HG03439 (cell line): ENCODE results near the gene DGKB.

Experiments used
- ATAC-seq: cut with Tn5 transposase; IDR thresholded peaks from one replicate; pipeline ENCODE4 v1.9.1; 2021; ENCODE audit warnings: mild to moderate bottlenecking, moderate library complexity; ENCODE audit not compliant: unreplicated experiment

The DGKB gene

DNA sequence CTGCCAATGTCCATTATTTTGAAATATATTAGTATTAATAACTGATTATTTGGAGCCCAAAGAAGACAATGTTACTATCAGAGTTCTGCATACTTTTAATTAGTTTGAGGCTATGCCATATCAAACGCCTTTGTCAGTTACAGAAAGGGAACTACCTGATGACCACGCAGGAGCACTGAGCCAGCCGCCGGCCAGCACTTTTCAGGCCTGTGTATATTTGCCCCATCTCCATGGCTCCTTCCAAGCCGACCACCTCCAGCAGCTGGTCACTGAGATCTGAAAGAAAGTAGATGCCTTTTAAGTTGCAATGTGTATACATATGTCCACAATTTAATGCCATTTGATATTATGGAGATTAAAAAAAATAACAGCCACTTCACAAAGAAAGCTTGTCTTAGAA lies 724.7 kb downstream of the DGKB start:
- ATAC-seq = no peak

DNA sequence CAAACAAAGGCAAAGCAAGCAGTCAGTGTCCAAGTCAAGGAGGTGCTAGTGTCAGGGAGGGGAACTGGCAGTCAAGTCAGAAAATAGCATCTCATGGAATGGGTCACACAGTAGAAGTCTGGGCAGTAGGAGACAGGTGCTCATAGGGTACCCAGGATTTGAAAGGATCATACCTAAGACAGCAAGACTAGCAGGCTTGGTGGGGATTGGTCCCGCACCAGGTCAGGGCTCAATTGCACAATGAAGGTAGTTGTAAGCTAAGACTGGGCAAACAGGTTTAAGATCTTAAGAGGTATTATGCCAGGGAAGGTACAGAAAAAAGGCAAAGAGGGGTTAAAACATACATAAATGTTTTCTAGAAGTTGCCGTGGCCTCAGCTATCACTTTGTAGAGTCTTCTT lies 731.7 kb downstream of the DGKB start:
- ATAC-seq = no peak

DNA sequence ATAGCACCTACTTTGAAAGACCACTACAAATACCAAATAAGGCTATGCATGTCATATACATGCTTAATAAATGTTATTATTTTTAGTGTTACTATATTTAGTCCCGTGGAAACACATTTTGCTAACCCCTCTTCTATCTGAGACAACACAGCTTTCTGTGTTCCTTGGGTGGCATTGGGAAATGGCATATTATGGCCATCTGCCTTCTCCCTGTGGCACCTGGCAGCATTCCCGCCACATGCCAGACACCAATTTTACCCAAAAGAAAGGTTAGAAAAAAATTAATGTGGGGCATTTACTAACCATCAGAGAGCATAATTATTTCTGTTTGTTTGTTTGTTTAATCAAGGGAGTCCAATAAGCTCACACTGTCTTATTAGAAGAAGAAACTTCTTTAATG lies 744.4 kb downstream of the DGKB start:
- no peak for ATAC-seq

DNA sequence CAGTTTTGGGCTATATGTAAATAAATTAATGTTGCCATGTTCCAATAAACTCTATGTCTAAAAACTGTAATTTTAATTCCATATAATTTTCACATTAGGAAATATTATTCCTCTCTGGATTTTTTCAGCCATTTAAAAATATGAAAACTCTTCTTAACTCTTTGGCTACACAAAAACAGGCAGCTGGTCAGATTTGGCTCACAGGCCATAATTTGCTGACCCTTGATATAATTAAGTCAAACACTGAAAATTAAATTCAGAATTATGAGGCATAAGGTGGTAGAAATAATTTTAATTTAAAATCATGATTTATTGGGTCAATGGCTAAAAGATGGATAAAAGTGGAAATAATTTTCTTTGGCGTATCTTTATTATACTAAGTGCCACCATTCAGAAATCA lies 746.1 kb downstream of the DGKB start:
- ATAC-seq = no peak

DNA sequence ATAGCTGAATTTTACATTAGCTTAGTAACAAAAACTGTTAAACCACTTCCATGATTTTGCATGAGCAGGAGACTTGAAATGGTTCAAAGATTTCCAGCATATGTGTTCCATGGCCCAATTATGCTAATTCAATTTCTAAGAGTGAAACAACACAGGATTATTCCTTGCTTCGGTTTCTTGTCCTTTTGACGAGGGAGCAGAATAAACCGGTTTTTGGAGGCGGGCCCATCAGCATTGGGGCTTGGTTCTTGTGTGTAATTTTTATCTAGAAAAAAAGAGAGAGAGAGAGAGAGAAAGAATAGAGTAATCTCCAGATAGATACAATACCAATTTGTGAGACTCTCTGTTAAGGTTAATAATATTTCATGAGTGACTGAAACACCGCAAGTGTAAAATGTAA lies 753.6 kb downstream of the DGKB start:
- ATAC-seq = no peak

DNA sequence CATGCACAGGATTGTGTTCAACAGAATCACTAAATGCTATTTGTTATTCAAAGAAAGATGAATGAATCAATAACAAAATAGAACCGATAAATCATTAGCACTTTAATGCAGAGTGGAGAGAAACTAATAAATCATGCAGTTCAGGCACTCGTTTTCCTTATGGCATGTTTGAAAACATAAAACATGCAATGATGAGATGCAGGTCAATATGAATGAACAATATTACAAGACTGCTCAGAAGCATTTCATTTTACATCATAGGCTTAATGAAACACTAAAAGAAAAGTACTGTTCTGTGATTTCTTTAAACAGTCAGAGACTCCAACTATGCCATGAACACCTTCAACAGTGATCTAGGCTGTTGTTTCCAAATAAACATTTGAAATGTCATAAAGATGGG lies 755.0 kb downstream of the DGKB start:
- ATAC-seq = no peak

DNA sequence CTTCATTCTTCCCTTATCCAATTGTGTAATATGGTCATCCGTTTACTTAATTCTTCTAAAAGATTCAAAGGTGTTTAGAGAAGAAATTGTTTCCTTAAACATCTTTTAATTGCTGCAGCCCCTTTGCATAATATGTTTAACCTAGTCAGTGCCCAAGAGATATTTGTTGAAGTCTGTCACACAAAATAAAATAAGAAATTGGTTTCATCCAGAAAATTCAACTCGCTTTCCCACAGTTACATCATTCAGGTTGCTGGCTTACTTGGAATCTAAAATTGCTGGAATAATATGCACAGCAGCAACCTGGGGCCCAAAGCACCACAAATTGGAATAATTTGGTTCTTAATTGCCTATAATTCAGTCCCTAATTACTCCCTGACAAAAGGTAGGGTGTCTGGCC lies 758.0 kb downstream of the DGKB start:
- ATAC-seq = no peak

DNA sequence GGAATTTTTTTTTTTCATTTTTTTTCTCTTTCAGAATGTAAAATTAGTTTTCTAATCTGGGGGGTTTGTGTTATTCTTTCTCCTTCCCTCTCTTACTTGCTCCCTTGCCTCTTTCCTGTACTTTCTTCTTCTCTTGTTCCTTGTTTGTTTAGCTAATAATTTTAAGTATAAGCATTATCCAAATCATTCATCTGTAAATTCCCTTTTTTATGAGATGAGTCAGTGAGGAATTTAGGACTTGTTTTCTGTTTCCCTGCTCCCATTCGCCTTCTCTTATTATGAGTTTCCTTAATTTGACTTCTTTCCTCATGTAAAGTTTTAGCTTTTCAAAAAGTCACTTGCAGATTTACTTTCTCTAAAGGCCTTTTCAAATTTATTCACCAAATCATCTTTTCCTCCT lies 758.4 kb downstream of the DGKB start:
- no peak for ATAC-seq

DNA sequence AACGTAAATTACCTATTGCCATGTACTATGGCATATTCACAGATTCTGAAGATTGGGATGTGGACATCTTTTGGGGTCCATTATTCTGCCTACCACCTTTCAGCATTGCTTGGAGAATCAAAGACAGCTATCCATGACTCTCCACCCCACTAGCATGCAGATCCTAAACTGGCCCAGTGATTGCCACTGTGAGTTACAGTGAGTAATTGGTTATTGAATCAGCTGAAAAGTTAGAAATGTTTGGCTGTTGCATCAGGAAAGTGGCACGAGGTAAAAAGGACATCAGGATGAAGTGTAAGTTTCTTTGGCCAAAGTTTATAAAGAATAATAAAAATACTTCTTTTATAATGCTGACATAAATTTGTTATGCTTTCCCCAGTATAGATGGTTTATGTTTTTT lies 764.9 kb downstream of the DGKB start:
- ATAC-seq = no peak

DNA sequence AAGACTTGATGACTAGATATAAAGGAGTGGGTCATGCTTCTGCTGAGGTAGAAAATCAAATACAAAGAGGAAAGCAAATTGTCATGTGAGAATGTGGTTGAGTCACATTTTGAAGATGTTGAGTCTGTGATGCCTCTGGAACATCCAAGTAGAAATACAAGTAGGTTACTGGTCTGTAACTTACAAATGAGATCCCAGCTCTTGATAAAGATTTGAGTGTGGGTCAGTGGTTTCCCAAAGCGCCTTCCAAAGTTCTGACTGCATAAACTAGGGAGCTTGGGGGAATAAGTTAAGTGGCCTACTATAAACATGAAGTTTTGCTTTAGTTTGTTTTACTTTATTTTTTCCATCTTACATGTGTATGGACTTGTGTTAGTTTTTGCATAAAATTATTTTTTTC lies 768.8 kb downstream of the DGKB start:
- ATAC-seq = no peak

DNA sequence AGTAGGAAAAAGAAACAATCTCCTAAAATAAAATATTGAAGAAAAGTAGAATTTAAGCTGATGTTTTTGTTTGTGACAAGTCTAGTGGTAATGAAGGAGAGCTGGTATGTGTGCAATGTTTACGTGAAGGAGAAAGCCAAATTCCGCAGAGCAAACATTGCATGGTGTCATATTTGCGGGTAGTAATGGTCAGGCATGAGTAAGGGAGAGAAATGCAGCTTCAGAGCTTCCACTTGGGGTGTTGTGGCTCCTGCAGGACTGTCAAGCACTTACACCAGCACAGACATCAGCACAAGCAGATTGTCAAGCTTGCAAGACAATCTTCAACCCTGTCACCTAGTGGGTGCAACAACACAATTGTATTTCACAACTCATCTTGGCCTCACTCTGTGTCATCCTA lies 776.6 kb downstream of the DGKB start:
- no peak for ATAC-seq

DNA sequence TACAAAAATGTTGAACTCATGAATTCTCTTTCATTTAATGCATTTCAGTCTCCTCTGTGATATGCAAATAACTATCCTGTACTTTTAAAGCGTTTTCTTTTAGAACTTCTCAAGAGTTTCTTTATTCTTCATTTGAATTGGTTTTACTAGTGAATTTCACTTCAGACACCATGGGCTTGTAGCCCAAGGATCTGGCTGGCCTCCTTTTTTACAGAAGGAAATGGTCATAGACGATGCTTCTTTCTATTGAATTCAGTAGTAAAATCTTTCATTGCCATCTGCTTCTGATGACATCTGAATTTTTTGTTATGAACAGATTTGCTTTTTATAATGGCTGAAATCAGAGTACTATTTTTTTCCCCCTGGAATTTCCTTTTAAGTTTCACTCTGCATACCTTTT lies 777.8 kb downstream of the DGKB start:
- no peak for ATAC-seq

DNA sequence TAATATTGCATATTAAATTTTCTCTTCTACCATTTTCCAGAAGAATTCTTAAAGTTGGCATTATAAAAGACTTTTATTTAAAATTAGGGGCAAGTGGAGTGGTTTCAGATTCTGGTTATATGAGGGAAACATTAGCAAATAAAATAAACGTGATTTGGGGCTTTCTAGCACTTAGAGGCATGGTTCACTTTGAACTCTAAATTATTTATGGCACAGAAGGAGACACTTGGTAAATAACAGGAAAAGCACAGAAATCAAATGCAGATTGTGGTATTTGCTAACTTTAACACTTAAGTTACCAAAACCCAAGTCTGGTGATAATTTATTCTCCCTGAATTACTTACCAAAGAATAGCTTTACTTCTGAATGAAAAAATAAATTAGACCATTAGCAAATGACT lies 778.6 kb downstream of the DGKB start:
- no peak for ATAC-seq

DNA sequence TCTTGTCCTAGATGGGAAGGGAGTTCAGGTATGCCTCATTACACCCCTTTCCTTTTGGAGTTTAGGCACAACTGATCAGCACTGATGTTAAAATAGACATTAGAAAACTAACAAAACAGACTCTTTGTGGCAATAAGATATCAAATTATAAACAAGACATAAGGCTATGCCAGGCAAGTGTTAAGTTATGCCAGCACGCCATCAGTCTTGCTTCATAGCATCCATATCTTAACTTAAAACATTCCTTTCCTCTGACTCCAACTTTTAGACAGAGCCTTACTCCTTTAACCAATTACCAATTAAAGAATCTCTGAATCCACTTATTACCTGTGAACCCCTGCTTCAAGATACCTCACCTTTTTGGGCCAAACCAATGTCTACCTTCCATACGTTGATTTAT lies 786.9 kb downstream of the DGKB start:
- ATAC-seq = no peak

DNA sequence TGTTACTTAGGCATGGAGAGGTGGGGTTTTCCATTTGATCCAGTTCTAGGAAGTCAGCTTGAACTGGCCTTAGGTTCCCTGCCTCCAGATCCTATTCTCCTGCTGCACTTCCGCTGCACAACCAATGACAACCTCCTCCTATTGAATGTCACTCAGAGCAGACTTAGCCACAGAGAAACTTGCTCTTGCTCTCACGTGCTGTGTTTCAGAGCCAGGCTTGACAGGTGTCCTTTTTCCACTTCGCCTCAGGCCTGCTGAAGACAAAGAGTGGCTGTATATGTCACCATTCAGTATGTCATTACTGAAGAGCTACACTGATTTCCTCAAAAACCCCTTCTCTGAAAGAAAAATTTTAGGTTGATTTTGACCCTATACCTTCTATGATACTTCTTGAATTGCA lies 797.7 kb downstream of the DGKB start:
- ATAC-seq = no peak

DNA sequence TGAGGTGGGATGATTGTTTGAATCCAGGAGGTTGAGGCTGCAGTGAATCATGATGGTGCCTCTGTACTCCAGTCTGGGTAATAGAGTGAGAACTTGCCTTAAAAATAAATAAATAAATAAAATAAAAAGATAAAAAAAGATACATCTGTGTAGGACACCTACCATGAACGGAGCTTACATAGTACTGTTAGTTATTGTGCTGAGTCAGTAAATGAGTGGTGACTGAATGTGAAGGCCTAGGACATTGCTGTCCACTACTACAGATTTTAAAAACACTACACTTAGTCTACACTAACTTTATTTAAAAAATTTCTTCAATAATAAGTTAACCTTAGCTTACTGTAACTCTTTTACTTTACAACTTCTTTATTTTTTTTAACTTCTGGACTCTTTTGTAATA lies 806.4 kb downstream of the DGKB start:
- no peak for ATAC-seq

DNA sequence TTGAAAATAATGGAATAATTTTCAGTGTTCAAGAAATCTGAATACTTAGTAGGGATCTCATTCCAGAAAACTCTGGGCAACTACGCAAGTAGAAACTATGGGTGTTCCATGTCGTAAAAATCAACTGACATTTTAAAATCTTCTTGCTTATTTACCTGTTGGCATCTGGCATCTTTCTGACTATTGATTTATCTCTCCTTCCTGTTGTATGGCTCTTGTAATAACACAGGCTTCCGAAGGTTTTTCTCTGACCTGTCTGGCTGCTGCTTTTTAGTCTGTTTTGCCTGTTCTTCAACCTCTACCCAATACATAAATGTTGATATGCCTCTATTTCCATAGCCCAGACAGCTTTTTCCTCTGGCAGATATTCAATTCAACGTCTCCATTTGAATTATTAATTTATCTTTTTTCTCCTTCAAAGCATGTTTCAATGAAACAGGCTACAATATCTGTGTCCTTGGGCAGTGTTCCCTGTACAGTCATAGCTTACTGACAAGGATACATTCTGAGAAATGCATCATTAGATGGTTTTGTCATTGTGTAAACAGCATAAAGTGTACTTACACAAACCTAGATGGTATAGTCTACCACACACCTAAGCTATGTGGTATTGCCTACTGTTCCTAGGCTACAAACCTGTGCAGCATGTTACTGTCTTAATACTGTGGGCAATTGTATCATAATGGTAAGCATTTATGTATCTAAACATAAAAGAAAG lies 807.2 kb downstream of the DGKB start:
- no peak for ATAC-seq
